ENCODE results near the gene SEC14L5. TPM values are rescaled to one million over a fixed set of nuclear protein-coding genes. Genes with fewer than 3 reads are reported as not detected.

The SEC14L5 gene
- total RNA-seq, 5 donors from 2014 or later (not counting 1 experiment from before 2014, with no cell fraction given), result 0.05 TPM; not detected in 4

DNA sequence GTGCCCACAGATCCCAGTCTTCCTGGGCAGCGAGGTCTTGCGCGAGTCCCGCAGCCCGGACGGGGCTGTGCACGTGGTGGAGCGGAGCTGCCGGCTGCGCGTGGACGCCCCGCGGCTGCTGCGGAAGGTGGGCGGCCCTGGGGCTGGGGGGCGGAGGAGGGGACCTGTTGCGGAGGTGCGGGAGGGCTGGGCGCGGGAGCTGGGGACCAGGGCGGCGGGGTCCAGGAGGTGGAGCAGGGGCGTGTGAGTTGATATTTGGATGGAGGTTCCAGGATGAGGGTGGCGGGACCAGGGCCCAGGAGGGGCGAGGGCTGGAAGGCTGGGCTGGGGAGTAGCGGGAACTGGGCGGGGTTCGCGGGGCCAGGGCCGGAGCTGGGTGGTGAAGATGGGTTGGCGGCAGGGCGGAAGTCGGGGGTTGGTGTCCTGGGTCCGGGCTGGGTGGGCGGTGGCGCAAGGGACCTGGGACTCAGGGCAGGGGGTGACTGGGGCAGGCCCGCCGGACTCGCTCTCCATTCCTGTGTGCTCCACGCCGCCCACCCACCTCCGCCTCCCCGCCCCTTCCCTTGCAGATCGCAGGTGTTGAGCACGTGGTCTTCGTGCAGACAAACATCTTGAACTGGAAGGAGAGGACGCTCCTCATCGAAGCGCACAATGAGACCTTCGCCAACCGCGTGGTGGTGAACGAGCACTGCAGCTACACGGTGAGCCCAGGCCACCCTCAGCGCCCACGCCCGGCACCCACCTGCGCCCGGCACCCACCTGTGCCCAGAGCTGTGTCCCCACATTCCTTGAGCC lies 29.6 kb downstream of the SEC14L5 start:
- ATAC-seq (replicated peaks in 1 of 4) (peak in 1 of 4 experiments; percentile 27), DNase-seq (no peak)
- peaks cover 0 to 6% (median 3%) of the 10 kb centered on the region in 3 donors for H3K4me1 Mint-ChIP-seq
- no peak overlapping the region for H3K27ac Mint-ChIP-seq
- peaks cover 8 to 50% of the 10 kb centered on the region in 2 experiments for H3K27me3 ChIP-seq (replicated peaks in 1 of 2; ENCODE audit: control insufficient read depth in 2 of 2, extremely low read depth in 1 of 2, insufficient read depth in 2 of 2, low read length in 1 of 2)
- POLR2A ChIA-PET, result no interaction called here
- no peak overlapping the region for H3K27ac ChIP-seq (ENCODE audit: low read length)
- no peaks in the 10 kb centered on the region for H3K9me3 Mint-ChIP-seq
- no peaks in the 10 kb centered on the region for H3K36me3 ChIP-seq (ENCODE audit: control insufficient read depth in 2 of 2, extremely low read depth in 1 of 2, insufficient read depth in 1 of 2, low read length in 1 of 2)
- H3K27me3 Mint-ChIP-seq, result peaks cover 33 to 53% of the 10 kb centered on the region in 2 donors
- H3K4me3 Mint-ChIP-seq, result no peak overlapping the region
- CTCF ChIA-PET, result no interaction called here
- WGBS (ENCODE audit: insufficient coverage), result 22% methylated on average over 56 of the region's 60 CpGs
- peaks cover 0 to 3% of the 10 kb centered on the region in 2 experiments for H3K4me1 ChIP-seq (ENCODE audit: control insufficient read depth in 1 of 2, extremely low read depth in 1 of 2, insufficient read depth in 2 of 2, low read length in 2 of 2)
- no peaks in the 10 kb centered on the region for H3K36me3 Mint-ChIP-seq
- H3K4me3 ChIP-seq (ENCODE audit: control insufficient read depth in 1 of 2, extremely low read depth in 1 of 2, low read length in 1 of 2), result no peak overlapping the region
- no peaks in the 10 kb centered on the region for H3K9me3 ChIP-seq

DNA sequence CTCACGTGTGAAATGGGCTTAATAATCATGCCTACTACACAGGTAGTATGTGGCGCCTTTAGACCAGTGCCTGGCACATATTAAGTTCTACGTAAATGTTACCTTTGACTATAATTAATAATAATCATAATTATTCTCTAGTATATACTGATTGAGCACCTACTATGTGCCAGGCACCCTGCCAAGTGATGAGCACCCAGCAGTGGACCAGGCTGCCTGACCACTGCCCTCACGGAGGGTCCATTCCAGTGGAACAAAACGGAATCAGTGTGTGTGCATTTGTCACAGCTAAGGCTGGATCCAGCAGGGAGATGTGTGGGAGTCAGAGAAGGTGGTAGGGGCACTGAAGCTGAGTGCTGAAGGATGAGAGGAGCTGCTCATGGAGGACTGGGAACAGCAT lies 30.5 kb downstream of the SEC14L5 start:
- Mint-ChIP-seq H3K36me3 (no peaks in the 10 kb centered on the region), H3K4me3 (no peak overlapping the region), H3K4me1 (peaks cover 0 to 6% (median 3%) of the 10 kb centered on the region in 3 donors), H3K9me3 (no peaks in the 10 kb centered on the region), H3K27ac (peak overlapping the region in 1 of 2 donors; percentile 43), H3K27me3 (peaks cover 33 to 53% of the 10 kb centered on the region in 2 donors)
- 95% methylated on average over 2 of the region's 5 CpGs for WGBS (ENCODE audit: insufficient coverage)
- H3K4me3 ChIP-seq (ENCODE audit: control insufficient read depth in 1 of 2, extremely low read depth in 1 of 2, low read length in 1 of 2), result no peak overlapping the region
- no peak for DNase-seq
- H3K27me3 ChIP-seq (replicated peaks in 1 of 2; ENCODE audit: control insufficient read depth in 2 of 2, extremely low read depth in 1 of 2, insufficient read depth in 2 of 2, low read length in 1 of 2), result peaks cover 8 to 50% of the 10 kb centered on the region in 2 experiments
- POLR2A ChIA-PET, result no interaction called here
- H3K4me1 ChIP-seq (ENCODE audit: control insufficient read depth in 1 of 2, extremely low read depth in 1 of 2, insufficient read depth in 2 of 2, low read length in 2 of 2), result peaks cover 0 to 3% of the 10 kb centered on the region in 2 experiments
- H3K27ac ChIP-seq (ENCODE audit: low read length), result no peak overlapping the region
- no peak for ATAC-seq (replicated peaks in 1 of 4)
- H3K36me3 ChIP-seq (ENCODE audit: control insufficient read depth in 2 of 2, extremely low read depth in 1 of 2, insufficient read depth in 1 of 2, low read length in 1 of 2), result no peaks in the 10 kb centered on the region
- CTCF ChIA-PET, result no interaction called here
- H3K9me3 ChIP-seq, result no peaks in the 10 kb centered on the region

DNA sequence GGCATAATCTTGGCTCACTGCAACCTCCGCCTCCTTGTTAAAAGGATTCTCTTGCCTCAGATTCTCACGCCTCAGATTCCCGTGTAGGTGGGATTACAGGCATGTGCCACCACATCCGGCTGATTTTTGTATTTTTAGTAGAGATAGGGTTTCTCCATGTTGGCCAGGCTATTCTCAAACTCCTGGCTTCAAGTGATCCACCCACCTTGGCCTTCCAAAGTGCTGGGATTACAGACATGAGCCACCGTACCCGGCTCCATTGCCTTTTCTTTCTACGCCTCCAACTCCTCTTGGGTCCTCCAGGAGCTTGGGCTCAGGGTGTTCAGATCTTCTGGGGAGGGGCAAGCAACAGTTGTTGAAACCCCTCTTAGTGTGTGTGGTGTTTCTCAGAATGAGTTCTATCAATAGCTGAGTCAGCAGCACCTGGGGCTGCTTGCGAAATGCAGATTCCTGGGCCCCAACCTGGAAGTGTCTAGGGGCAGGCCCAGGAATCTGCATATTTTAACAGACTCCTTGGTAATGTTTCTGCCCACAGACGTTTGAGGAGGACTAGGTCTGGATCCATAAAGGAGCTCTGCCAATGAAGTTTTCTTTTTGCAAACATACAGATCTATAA lies 31.4 kb downstream of the SEC14L5 start:
- Mint-ChIP-seq H3K4me3 (no peak overlapping the region), H3K9me3 (no peaks in the 10 kb centered on the region), H3K27ac (no peak overlapping the region), H3K36me3 (no peaks in the 10 kb centered on the region), H3K4me1 (peaks cover 0 to 6% (median 3%) of the 10 kb centered on the region in 3 donors), H3K27me3 (peaks cover 29 to 50% of the 10 kb centered on the region in 2 donors)
- H3K27ac ChIP-seq (ENCODE audit: low read length), result no peak overlapping the region
- H3K36me3 ChIP-seq (ENCODE audit: control insufficient read depth in 2 of 2, extremely low read depth in 1 of 2, insufficient read depth in 1 of 2, low read length in 1 of 2), result no peaks in the 10 kb centered on the region
- WGBS (ENCODE audit: insufficient coverage), result 93% methylated on average over 4 of the region's 9 CpGs
- POLR2A ChIA-PET, result no interaction called here
- peaks cover 0 to 3% of the 10 kb centered on the region in 2 experiments for H3K4me1 ChIP-seq (ENCODE audit: control insufficient read depth in 1 of 2, extremely low read depth in 1 of 2, insufficient read depth in 2 of 2, low read length in 2 of 2)
- H3K4me3 ChIP-seq (ENCODE audit: control insufficient read depth in 1 of 2, extremely low read depth in 1 of 2, low read length in 1 of 2), result no peak overlapping the region
- peaks cover 8 to 50% of the 10 kb centered on the region in 2 experiments for H3K27me3 ChIP-seq (replicated peaks in 1 of 2; ENCODE audit: control insufficient read depth in 2 of 2, extremely low read depth in 1 of 2, insufficient read depth in 2 of 2, low read length in 1 of 2)
- ATAC-seq (replicated peaks in 1 of 4) (no peak), DNase-seq (no peak)
- H3K9me3 ChIP-seq, result no peaks in the 10 kb centered on the region
- CTCF ChIA-PET, result no interaction called here

DNA sequence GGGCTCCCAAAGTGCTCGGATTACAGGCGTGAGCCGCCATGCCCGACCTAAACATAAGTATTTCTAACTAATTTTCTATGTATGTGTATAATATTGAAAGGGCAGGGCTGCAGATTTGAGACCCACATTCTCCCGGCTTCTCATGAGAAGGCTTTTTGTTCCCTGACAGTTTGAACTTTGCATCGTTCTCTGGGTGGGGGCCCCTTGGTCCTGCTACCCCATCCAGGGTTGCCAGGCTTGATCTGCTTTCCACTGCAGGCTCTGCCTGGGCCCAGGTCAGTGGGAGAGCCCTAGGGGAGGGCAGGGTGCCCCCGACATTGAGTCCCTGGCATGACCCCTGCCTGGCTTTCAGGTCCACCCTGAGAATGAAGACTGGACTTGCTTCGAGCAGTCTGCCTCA lies 32.3 kb downstream of the SEC14L5 start:
- Mint-ChIP-seq H3K4me1 (peaks cover 0 to 6% (median 3%) of the 10 kb centered on the region in 3 donors), H3K27ac (no peak overlapping the region), H3K9me3 (no peaks in the 10 kb centered on the region), H3K27me3 (peaks cover 34 to 50% of the 10 kb centered on the region in 2 donors), H3K36me3 (no peaks in the 10 kb centered on the region), H3K4me3 (no peak overlapping the region)
- Histone ChIP-seq H3K27ac (ENCODE audit: low read length) (no peak overlapping the region), H3K27me3 (replicated peaks in 1 of 2; ENCODE audit: control insufficient read depth in 2 of 2, extremely low read depth in 1 of 2, insufficient read depth in 2 of 2, low read length in 1 of 2) (peaks cover 8 to 59% of the 10 kb centered on the region in 2 experiments), H3K4me1 (ENCODE audit: control insufficient read depth in 1 of 2, extremely low read depth in 1 of 2, insufficient read depth in 2 of 2, low read length in 2 of 2) (peaks cover 0 to 3% of the 10 kb centered on the region in 2 experiments), H3K4me3 (ENCODE audit: control insufficient read depth in 1 of 2, extremely low read depth in 1 of 2, low read length in 1 of 2) (no peak overlapping the region), H3K36me3 (ENCODE audit: control insufficient read depth in 2 of 2, extremely low read depth in 1 of 2, insufficient read depth in 1 of 2, low read length in 1 of 2) (no peaks in the 10 kb centered on the region), H3K9me3 (no peaks in the 10 kb centered on the region)
- DNase-seq (no peak), ATAC-seq (replicated peaks in 1 of 4) (no peak)
- CTCF ChIA-PET, result no interaction called here
- POLR2A ChIA-PET, result no interaction called here
- WGBS (ENCODE audit: insufficient coverage), result 68% methylated on average over 4 of the region's 8 CpGs

DNA sequence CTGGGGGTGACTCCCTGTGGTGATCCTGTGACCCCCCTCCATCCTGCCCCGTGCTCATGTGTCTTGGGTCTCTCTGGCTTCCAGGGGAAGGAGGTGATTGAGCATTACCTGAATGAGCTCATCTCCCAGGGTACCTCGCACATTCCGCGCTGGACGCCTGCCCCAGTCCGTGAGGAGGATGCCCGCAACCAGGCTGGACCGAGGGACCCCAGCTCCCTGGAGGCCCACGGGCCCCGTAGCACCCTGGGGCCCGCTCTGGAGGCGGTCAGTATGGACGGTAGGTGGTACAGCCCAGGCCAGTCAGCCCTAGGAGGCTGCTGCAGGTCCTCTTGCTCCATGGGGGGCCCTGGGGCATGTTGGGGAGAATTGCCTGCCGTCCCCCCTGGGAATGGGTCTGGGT lies 33.6 kb downstream of the SEC14L5 start:
- H3K4me3 ChIP-seq (ENCODE audit: control insufficient read depth in 1 of 2, extremely low read depth in 1 of 2, low read length in 1 of 2), result no peak overlapping the region
- peaks cover 0 to 6% (median 3%) of the 10 kb centered on the region in 3 donors for H3K4me1 Mint-ChIP-seq
- peaks cover 29 to 52% of the 10 kb centered on the region in 2 donors for H3K27me3 Mint-ChIP-seq
- H3K9me3 Mint-ChIP-seq, result no peaks in the 10 kb centered on the region
- no peaks in the 10 kb centered on the region for H3K9me3 ChIP-seq
- ATAC-seq (replicated peaks in 1 of 4) (no peak), DNase-seq (no peak)
- ChIA-PET POLR2A (no interaction called here), CTCF (no interaction called here)
- no peak overlapping the region for H3K4me3 Mint-ChIP-seq
- no peak overlapping the region for H3K27ac Mint-ChIP-seq
- H3K27ac ChIP-seq (ENCODE audit: low read length), result no peak overlapping the region
- H3K36me3 ChIP-seq (ENCODE audit: control insufficient read depth in 2 of 2, extremely low read depth in 1 of 2, insufficient read depth in 1 of 2, low read length in 1 of 2), result no peaks in the 10 kb centered on the region
- 84% methylated on average over 13 of the region's 14 CpGs for WGBS (ENCODE audit: insufficient coverage)
- H3K27me3 ChIP-seq (replicated peaks in 1 of 2; ENCODE audit: control insufficient read depth in 2 of 2, extremely low read depth in 1 of 2, insufficient read depth in 2 of 2, low read length in 1 of 2), result peaks cover 6 to 66% of the 10 kb centered on the region in 2 experiments
- H3K4me1 ChIP-seq (ENCODE audit: control insufficient read depth in 1 of 2, extremely low read depth in 1 of 2, insufficient read depth in 2 of 2, low read length in 2 of 2), result peaks cover 0 to 3% of the 10 kb centered on the region in 2 experiments
- no peaks in the 10 kb centered on the region for H3K36me3 Mint-ChIP-seq

DNA sequence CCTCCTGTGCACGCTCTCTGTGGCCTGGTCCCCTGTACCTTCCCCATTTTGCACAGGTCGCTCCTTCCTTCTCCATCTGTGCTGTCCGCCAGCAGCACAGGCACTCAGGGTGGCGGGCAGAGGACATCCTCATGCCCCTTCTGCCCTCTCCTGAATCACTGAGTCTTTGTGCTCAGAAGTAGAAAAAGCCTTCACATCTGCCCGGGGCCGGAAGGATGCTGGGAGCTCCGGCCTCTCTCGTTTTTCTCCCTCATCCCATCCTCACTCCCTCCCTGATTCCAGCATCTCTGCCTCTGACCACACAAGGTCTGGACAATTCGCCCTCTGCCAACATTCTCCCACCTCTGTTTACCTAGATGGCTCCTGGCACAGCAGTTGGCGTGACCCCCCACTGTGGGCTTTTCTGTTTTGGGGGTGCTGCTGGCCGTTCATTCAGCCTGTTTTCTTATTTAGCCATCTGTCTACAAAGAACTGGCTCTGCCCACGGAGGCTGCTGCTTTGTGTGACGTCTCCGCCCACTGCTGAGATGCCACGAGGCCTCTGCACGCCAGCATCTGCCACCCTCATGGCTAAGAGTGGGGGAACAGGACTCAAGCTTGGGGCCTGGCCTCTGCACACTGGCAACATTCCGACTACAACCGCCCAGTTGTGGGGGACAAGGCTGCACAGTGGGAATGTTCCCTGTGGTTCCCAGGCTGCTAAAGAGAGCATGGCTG lies 36.7 kb downstream of the SEC14L5 start:
- H3K36me3 ChIP-seq (ENCODE audit: control insufficient read depth in 2 of 2, extremely low read depth in 1 of 2, insufficient read depth in 1 of 2, low read length in 1 of 2), result no peaks in the 10 kb centered on the region
- no peak overlapping the region for H3K27ac ChIP-seq (ENCODE audit: low read length)
- ATAC-seq (replicated peaks in 1 of 4), result no peak
- ChIA-PET POLR2A (no interaction called here), CTCF (no interaction called here)
- WGBS (ENCODE audit: insufficient coverage), result 63% methylated on average over 17 of the region's 18 CpGs
- H3K9me3 ChIP-seq, result no peaks in the 10 kb centered on the region
- Mint-ChIP-seq H3K36me3 (no peaks in the 10 kb centered on the region), H3K27ac (no peak overlapping the region), H3K4me3 (no peak overlapping the region), H3K9me3 (no peaks in the 10 kb centered on the region), H3K27me3 (peaks cover 19 to 47% of the 10 kb centered on the region in 2 donors), H3K4me1 (no peaks in the 10 kb centered on the region)
- no peak overlapping the region for H3K4me3 ChIP-seq (ENCODE audit: control insufficient read depth in 1 of 2, extremely low read depth in 1 of 2, low read length in 1 of 2)
- DNase-seq, result no peak
- H3K4me1 ChIP-seq (ENCODE audit: control insufficient read depth in 1 of 2, extremely low read depth in 1 of 2, insufficient read depth in 2 of 2, low read length in 2 of 2), result no peaks in the 10 kb centered on the region
- peaks cover 2 to 58% of the 10 kb centered on the region in 2 experiments for H3K27me3 ChIP-seq (replicated peaks in 1 of 2; ENCODE audit: control insufficient read depth in 2 of 2, extremely low read depth in 1 of 2, insufficient read depth in 2 of 2, low read length in 1 of 2)

All from T-cell (primary cell).